ENCODE measurements around the gene IGF1.
"Not testable (repeated sequence)": the region's sequence is repeated elsewhere in the genome, so short reads cannot be mapped to it uniquely, and the experiment has no call there.

The IGF1 gene

DNA sequence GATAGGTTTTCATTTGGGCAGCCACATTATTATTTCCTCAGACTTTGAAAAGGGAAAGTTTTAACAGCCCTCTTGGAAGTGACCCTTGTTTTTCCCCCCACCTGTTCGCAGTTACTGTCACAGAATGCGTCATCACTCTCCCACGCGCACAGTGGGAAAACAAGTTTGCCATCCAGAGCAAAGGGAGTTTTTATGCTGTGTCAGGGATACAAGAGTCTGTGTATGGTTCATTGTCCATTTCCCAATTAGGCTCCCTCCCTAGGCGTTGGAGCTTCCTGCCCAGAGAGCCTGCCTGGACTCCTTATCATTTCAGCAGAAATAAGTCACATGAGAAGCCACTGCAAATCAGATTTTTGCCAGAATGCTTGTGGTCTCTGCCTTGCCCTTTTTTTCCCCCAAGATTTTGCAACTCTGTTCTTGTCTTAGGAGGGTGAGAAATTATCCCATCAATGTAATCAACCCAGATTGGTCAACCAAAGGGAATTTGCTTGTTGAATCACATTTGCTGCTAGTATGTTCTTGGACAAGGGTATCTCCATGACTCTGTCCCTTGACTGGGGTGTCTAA lies 104.1 kb downstream of the IGF1 start:
- no peak for DNase-seq

- DNase-seq = peak; percentile 4 to 9
These were observed 106.2 kb downstream of the IGF1 start for GRCh38 chr12:102374190-102374589.

DNA sequence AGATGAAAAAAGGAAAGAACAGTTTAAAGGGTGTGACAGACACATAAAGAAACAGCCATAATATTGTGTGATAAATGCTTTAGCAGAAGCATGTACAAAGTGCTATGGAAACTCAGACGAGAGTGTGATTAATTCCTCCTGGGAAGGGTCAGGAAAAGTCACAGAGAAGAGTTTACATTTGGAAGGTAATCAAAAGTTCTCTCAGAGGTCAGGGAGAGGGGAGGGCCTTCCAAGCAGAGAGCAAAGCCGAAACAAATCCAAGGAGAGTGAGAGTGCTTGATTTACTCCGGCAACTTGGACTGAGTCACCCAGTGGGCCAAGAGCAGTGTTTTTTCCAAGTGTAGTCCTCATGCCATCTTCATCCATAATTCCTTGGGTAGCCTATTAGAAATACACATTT lies 108.3 kb downstream of the IGF1 start:
- DNase-seq = no peak

DNA sequence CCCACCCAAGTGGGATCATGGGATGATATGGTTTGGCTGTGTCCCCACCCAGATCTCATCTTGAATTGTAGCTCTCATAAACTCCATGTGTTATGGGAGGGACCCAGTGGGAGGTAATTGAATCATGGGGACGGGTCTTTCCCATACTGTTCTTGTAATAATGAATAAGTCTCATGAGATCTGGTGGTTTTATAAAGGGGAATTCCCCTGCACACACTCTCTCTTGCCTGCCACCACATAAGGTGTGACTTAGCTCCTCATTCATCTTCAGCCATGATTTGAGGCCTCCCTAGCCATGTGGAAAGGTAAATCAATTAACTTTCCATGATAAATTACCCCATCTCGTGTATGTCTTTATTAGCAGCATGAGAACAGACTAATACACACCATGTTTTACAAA lies 109.2 kb downstream of the IGF1 start:
- no peak for DNase-seq

DNA sequence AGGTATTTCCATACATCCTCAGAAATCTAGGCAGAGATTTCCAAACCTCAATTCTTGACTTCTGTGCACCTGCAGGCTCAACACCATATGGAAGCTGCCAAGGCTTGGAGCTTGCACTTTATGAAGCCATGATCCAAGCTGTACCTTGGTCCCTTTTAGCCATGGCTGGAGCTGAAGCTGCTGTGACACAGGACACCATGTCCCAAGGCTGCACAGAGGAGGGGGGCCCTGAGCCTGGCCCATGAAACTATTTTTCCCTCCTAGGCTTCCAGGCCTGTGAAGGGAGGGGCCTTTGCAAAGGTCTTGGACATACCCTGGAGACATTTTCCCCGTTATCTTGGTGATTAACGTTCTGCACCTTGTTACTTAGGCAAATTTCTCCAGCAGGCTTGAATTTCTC lies 110.5 kb downstream of the IGF1 start:
- no peak for DNase-seq

DNA sequence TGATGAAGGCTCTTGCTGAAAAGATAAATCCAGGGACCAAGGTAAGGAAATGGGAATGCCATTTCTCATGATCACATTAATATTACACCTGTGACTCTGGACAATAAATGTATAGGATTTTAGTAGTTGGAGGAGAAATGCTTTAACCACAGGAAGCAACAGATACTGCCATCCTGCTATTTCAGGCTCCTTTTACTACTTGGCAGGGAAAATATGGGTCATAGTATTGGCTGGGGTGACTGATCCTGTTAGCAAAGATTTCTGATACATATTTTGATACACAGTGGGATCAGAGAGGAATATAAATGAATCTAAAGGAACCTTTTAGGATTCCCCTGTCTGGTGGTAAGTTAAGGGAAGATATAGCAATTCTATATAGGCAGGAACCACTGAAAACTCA lies 115.0 kb downstream of the IGF1 start:
- DNase-seq = no peak

DNA sequence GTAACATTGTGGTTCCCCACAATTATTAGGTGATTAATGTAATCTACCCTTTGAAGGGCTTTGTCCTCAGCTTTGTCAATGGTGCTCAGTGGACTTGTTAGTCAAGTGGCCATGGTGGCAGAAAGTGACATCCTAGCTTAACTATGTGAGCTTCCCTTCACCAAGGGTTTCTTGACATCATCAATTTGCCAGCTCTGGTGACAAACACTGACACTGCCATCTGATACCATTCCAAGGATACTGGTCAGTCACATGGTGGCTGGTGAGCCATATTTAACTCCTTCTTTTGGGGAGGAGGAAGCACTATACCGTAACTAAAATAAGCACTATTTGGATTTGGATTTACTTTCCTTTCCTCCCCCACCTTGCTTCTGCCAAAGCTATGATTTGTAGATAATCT lies 115.7 kb downstream of the IGF1 start:
- no peak for DNase-seq

GRCh38 chr12:102356690-102357089 lies 123.7 kb downstream of the IGF1 start:
- no peak for DNase-seq

- DNase-seq = not testable (repeated sequence)
These were observed 126.1 kb downstream of the IGF1 start for GRCh38 chr12:102354281-102354680.

DNA sequence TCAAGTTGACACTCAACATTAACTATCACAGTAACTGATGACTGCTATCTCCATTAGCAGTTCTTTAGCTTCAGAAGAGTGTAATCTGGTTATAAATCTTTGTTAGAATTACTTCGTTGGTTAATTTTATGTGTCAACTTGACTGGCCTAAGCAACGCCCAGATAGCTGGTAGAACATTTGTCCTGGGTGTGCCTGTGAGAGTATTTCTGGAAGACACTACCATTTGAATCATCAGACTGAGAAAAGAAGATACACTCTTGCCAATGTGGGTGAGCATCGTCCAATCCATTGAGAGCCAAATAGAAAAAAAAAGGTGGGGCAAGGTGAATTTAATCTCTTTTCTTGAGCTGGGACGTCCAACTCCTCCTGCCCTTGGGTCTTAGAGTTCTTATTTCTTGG lies 129.0 kb downstream of the IGF1 start:
- no peak for DNase-seq

GRCh38 chr12:102350070-102350469 lies 130.3 kb downstream of the IGF1 start:
- no peak for DNase-seq

DNA sequence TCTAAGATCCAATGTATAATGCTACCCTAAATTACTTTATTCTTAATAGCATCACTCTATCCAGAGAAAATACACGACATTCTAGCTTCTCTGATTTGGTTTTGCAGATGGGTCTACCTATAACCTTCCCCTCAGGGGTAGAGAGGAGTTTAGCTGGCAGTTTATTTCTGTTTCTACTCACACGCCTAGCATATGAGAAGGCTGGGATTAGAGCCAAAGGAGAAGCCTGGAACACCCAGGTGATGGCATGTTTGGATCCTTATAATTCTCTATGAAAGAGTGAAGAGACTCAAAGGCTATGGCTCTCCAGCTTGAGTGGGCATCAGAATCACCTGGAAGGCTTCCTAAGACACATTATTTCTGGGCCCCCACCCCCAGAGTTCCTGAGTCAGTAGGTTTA lies 131.3 kb downstream of the IGF1 start:
- no peak for DNase-seq

DNA sequence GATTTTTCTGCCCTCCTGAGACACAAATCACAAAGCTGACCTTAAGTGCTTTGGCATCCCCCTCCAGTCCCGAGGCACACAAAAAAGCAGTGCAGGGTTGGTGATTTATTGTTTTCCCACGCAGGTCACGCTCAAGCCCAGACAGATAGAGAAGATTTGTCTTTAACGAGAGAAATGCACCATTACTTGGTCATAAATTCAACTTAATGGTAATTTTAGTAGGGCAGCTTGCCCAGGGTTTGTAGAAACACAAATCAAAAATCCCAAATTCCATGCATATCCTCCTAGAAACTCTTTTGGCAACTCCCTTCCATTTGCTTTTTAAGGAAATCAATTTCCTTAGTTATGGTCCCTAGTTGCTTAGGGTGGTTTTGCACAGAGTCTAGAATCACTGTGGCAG lies 132.6 kb downstream of the IGF1 start:
- DNase-seq = no peak

Data from AML-193 (cell line).